SH-SY5Y (cell line): ENCODE data around the gene DMRTC2.

ENCODE experiments used
- GATA2 ChIP-seq: IDR thresholded peaks from 2 replicates; pipeline ENCODE4 v1.6.1; 2011; ENCODE audit warnings: mild to moderate bottlenecking, low read depth, low read length
- GATA3 ChIP-seq: IDR thresholded peaks from 2 replicates; pipeline ENCODE4 v1.6.1; 2011; ENCODE audit warnings: low read depth, mild to moderate bottlenecking, low read length, moderate library complexity

The DMRTC2 gene

DNA sequence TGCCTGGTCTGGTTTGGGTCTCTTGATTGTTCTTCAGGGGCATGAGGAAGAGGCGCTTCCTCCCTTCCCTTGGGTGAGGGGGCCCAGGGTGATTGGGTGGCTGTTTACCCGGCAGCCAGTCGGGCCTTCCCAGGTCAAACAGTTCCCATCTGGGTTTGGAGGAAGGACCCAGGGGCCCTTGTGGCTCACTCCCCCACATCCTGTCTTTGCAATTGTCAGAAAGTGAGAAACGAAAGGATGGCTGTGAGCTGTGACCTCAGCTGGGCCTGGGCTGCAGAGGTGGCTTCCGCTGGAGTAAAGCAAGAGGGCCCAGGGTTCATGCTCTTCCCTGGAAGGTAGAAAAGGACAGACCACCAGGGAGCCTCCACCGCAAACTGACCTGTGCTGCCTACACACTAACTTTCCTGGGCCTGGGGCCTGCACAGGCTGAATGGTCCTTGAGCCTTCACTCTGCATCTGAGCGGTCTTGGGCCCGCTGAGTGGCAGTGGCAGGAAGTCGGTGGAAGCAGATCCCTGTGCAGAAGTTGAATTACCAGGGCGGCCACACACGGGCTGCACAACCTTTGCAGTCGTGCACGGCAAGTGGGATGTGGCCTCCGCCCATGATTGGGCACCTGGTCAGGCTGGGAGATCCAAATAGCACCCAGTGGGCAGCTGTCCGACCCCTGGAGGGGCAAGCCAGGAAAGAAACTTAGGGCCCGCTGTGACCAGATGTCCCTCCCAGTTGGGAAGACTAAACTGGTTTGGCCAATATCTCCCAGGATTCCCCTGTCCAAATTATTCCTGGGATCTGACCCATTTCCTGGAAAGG is 26.9 kb downstream of the DMRTC2 start:
- no peak for TF ChIP-seq GATA2
- TF ChIP-seq GATA3 = no peak

DNA sequence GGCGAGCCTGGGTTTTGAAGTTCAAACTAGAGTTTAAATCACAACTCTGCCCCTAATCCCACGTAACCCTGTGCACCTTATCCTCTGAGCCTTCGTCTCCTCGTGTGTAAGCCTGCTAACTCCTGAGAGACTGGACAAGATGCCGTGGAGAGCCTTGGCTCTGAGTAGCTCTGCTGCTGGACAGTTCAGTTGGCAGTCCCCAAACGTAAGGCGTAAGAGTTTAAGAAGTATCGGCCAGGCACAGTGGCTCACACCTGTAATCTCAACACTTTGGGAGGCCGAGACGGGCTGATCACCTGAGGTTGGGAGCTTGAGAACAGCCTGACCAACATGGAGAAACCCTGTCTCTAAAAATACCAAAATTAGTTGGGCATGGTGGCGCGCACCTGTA is 27.5 kb downstream of the DMRTC2 start:
- TF ChIP-seq GATA3 = no peak
- no peak for TF ChIP-seq GATA2

DNA sequence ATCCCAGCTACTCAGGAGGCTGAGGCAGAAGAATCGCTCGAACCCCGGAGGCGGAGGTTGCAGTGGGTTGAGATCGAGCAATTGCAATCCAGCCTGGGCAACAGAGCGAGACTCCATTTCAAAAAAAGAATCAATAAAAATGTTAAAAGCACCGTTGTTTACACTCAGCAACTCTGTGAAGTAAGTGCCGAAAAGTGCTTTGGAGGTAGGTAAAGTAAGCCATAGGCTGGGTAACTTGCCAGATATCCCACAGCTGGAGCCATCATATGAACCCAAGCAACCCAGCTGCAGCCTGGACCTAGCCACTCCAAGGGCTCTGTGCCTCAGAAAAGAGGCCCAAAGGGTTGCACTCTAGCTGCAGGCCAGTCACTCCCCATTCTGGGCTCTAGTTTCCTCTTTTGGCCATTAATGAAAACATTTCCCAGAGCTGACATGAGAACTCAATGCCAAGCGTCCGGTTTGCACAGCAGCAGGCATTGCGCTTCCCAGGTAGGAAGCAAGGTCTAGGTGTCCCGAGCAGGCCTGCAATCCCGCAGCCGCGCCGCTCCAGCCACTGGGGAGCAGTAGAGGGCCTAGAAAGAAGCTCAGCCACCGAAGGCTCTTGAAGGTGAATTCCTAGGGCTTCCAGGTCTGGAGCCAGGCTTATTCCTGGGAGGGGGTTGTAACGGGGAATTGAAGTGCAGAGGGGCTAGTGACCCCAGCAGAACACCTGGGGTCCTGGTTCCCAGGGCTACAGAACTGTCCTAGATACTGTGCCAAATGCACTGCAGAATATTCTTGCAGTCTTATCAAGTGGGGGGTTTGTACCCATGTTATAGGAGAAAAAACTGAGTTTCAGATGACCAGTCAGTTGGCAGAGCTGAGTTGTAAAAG is 28.2 kb downstream of the DMRTC2 start:
- no peak for TF ChIP-seq GATA3
- no peak for TF ChIP-seq GATA2

DNA sequence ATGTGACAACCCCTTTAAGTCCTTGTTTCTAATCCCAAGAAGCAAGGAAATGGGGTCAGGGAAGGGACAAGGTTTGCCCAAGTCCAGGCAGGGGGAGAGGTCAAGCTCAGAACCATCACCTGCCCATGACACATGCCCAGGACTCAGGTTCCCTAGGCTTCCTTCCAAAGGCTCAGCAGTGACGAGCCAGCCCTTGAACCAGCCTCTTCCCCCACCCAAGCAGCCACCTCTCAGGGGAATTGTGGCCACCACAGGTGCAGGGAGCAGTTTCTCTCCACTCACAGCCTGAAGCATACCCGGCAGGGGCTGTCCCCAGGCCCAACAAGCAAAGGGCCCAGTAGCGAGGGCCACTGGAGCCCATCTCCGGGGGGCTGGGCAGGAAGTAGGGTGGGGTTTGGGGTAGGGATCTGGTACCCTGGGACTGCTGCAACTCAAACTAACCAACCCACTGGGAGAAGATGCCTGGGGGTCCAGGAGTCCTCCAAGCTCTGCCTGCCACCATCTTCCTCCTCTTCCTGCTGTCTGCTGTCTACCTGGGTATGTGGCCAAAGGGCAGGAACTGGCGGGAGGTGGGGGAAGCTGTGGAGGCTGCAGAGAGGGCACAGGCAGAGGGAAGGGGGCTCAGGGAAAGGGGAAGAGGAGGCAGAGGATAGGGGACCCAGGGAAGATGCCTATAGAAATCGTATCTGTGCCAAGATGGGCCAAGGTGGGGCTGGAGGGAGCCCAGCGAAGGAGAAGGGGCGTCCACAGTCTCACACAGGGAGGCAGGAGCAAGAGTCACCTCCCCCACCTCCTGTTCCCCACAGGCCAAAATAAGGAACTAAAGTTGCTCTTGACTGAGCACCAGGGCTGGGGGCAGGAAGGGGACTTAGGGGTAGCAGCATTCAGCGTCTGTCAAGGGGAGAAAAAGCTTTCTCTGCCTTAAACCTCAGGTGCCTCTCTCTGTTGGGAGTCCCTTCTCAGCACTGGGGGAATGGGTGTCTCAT is 32.3 kb downstream of the DMRTC2 start, which contains the start of gene CD79A:
Gene CD79A, plus strand, starts transcription at position 433 of the 986 bp plus-strand sequence. Its CDS starts 26 bp downstream, at position 459.
- TF ChIP-seq GATA3 (no peak), GATA2 (no peak)

DNA sequence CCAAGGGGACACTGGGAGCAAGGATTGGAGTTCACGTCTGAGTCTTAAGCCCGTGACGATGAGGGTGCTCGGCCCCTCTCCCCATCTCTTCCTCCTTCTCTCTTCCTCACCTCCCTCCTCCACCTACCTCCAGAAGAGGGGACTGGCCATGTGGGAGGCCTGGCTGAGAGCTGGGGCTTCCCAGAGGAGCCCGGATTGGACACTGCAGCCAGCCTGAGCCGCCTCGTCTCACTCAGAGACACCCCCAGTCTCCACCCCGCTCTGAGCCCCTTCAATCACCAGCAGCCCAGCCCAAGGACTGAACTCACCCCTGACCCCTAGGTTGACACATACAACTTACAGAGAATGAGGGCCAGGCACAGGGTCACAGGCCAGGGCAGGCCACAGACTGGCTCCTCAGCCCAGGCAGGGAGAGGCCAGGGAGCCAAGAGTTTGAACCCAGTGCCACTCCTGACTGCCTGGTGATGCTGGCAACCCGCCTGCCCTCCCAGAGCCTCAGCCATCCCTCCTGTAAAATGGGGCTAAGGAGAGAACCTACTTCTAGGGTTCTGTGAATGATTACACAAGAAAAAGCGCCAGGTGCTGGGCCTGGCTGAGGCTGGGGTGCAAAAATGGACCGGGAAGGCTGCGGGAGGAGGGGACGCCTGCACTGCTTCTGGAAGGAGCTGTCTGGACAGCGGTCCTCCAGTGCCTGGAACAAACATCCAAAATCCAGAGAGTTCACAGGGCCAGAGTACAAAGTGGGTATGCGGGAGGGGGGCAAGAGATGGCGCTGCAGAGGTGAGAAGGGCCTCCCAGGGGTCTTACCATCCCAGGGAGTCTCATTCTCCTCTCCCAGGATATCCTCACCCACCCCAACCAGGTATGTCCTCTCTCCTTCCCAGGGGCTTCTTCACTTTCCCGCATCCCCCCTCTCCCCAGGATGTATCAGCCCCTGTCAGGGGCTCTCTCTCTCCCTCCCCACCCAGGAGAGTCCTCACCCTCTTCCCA is 33.4 kb downstream of the DMRTC2 start:
- TF ChIP-seq GATA2 (no peak), GATA3 (no peak)

DNA sequence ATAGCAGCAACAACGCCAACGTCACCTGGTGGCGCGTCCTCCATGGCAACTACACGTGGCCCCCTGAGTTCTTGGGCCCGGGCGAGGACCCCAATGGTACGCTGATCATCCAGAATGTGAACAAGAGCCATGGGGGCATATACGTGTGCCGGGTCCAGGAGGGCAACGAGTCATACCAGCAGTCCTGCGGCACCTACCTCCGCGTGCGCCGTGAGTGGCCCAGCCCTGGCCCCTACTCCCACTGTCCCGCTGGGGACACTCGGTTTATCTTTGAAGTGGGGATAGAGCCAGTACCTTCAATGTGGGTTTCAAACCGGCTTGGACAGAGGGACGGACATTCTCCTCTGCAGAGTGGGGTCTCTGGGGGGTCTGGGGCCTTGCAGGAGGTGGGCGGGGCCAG is 34.2 kb downstream of the DMRTC2 start:
- no peak for TF ChIP-seq GATA2
- no peak for TF ChIP-seq GATA3

DNA sequence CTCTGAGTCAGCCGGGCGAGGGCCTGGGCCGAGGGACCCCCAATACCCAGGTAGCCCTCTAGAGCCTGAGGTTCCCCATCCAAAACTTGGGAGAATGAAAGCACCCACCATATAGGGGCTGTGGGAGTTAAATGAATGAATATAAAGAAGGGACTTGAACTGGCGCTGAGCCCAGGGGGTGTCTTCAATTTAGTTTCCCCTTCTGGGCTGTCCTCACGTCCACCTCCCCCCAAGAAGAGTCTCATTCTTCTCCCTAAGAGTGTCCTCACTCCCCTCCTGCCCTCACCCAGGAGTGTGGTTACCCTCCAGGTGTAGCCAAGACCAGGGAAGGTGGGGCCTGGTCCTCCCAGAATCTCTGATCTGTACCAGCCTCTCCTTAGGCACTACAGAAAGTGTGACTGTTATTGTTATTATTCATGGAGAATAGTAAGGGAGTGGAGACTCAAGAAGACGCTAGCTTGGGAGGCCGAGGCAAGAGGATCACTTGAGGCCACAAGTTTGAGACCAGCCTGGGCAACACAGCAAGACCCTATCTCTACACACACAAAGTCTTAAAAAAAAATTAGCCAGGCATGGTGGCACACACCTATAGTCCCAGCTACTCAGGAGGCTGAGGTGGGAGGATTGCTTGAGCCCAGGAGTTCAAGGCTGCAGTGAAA is 35.0 kb downstream of the DMRTC2 start:
- TF ChIP-seq GATA2 (no peak), GATA3 (no peak)

DNA sequence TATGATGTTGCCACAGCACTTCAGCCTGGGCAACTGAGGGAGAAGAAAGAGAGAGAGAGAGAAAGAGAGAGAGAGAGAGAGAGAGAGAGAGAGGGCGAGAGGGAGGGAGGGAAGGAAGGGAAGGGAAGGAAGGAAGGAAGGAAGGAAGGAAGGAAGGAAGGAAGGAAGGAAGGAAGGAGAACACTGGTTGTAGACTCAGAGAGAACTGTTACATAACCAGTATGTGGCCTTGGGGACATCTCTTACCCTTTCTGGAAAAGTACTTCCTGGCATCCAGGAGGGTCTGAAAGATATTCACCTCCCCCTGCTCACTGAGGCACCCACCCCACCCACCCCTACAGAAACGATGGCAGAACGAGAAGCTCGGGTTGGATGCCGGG is 35.5 kb downstream of the DMRTC2 start:
- no peak for TF ChIP-seq GATA2
- no peak for TF ChIP-seq GATA3

DNA sequence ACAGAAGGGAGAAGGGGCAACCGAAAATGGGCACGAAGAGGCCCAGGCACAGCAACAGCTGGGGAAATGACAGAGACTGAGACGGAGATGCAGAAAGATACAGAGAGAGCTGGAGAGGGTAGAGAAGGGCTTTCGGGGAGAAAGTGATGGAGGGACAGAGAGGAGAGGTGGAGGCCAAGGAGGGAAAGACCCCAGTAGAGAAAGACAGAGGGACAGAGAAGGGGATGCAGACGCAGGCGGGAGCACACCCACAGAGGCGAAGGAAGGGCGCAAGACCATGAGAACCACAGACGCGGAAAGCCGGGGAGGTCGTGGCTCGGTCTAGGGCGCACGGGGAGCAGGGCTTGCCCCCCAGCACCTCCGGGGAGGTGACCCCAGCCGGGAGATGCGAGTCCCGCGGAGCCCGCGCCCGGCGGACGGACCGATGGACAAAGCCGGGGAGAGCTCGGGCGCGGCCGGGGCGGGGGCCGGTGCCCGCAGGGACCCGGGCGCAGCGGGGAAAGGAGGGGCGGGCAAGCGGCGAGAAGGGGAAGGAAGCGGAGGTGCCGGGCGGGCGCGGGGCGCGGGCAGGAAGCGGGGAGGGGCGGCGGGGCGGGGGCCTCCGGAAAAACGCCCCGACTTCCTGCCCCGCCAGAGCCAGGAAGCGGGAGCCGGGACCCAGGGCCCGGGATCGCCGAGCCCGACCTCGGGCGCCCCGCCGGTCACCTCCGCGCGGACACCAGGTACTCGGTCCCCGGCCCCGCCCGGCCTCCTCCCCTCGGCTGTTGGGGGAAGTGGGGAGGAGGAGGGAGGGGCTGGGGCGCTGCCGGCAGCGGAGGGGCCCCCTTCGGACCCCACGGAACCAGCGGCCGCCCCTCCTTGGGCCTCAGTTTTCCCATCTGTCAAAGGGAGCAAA is 38.0 kb downstream of the DMRTC2 start, which contains the start of gene ARHGEF1:
Gene ARHGEF1, plus strand, starts transcription at position 617 of the 895 bp plus-strand sequence. CDS start 4,899 bp downstream, outside the sequence.
- TF ChIP-seq GATA3 (no peak), GATA2 (no peak)

DNA sequence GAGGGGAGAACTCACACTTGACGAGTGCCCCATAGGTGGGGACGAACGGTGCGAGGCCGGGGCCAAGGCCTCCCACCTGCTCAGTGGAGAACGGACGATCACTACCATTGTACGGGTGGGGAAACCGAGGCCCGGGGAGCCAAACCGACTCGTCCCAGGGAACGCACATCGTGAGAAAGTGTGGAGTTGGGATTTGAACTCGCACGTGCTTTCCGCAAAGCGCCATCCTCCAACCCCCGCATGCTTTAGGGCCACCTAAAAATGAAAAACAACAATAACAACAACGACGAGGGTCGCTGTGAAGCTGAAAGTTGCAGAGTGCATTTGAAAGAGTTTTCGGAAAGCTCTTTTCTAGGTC is 38.6 kb downstream of the DMRTC2 start:
- TF ChIP-seq GATA2 (no peak), GATA3 (no peak)
